SK-N-SH (cell line): Measurements from ENCODE around the gene INPP5A. TPM values are rescaled to one million over a fixed set of nuclear protein-coding genes. Genes with fewer than 3 reads are reported as not detected.

Source experiments
- CTCF ChIA-PET: fragments of 300-600, 350-600 bp; formaldehyde crosslinking; extraction: SDS; loops from one replicate; lab custom pipeline; 2021; lab: Yijun Ruan, JAX
- POLR2A ChIA-PET: fragments of 350-600 bp; sonication (Branson Sonifier 250); formaldehyde crosslinking; extraction: SDS; loops from one replicate; lab custom pipeline; 2020; ENCODE audit warnings: antibody characterized with exemption, inconsistent platforms; lab: Yijun Ruan, JAX
- DNase-seq: peaks from one replicate; pipeline ENCODE4 v3.0.0; 2012
- H2AFZ ChIP-seq: fragments of 200-600 bp; sonication (generic); 2 replicates; pipeline ENCODE4 v1.8.1; 2016; ENCODE audit warnings: antibody characterized with exemption, mild to moderate bottlenecking, low read depth
- H3F3A ChIP-seq: fragments of 200-600 bp; sonication (generic); replicated peaks from 2 replicates; pipeline ENCODE3; 2016; ENCODE audit warnings: antibody characterized with exemption, mild to moderate bottlenecking; ENCODE audit not compliant: insufficient read depth
- H3K27ac ChIP-seq, 2 experiments: fragments of 200-500 bp in 1 of 2; fragments of 200-600 bp in 1 of 2; sonication (Bioruptor generic) in 1 of 2; sonication (generic), shearing (Covaris generic) in 1 of 2; 2 replicates each; pipeline versions ENCODE4 v1.5.1 to v1.6.1; 2014 to 2016; ENCODE audit warnings: low read depth in 2 of 2, inconsistent platforms in 1 of 2, low read length in 1 of 2, mild to moderate bottlenecking in 1 of 2, mixed read lengths in 1 of 2
- H3K27me3 ChIP-seq: fragments of 200-600 bp; sonication (generic), shearing (Covaris generic); 2 replicates; pipeline ENCODE4 v1.6.1; 2016; ENCODE audit warnings: mixed run types; ENCODE audit not compliant: insufficient read depth
- H3K36me3 ChIP-seq, 2 experiments: fragments of 200-500 bp in 1 of 2; fragments of 200-600 bp in 1 of 2; sonication (Bioruptor generic) in 1 of 2; sonication (generic) in 1 of 2; replicated peaks in 1 of 2; 2 replicates each; pipeline versions ENCODE3 to v1.5.1; 2014 to 2016; ENCODE audit warnings: low read length in 1 of 2, mild to moderate bottlenecking in 1 of 2; ENCODE audit not compliant: insufficient read depth in 2 of 2, control insufficient read depth in 1 of 2
- H3K4me1 ChIP-seq, 2 experiments: fragments of 200-500 bp in 1 of 2; fragments of 200-600 bp in 1 of 2; sonication (Bioruptor generic) in 1 of 2; sonication (generic), shearing (Covaris generic) in 1 of 2; 2 replicates each; pipeline versions ENCODE4 v1.5.1 to v1.6.1; 2014 to 2016; ENCODE audit warnings: low read depth in 1 of 2, low read length in 1 of 2, mixed run types in 1 of 2; ENCODE audit not compliant: insufficient read depth in 2 of 2, control insufficient read depth in 1 of 2
- H3K4me2 ChIP-seq: fragments of 200-600 bp; sonication (generic), shearing (Covaris generic); 2 replicates; pipeline ENCODE4 v1.6.1; 2017; ENCODE audit warnings: mixed run types
- H3K4me3 ChIP-seq, 2 experiments: fragments of 200-500 bp in 1 of 2; fragments of 200-600 bp in 1 of 2; sonication (Bioruptor generic) in 1 of 2; sonication (generic), shearing (Covaris generic) in 1 of 2; 2 replicates each; pipeline versions ENCODE4 v1.5.1 to v1.8.1; 2014 to 2016; ENCODE audit warnings: low read depth in 2 of 2, inconsistent platforms in 1 of 2, low read length in 1 of 2, mild to moderate bottlenecking in 1 of 2, mixed read lengths in 1 of 2, moderate library complexity in 1 of 2
- H3K79me2 ChIP-seq: fragments of 200-600 bp; sonication (generic); 2 replicates; pipeline ENCODE4 v1.8.1; 2017; ENCODE audit warnings: mild to moderate bottlenecking; ENCODE audit not compliant: insufficient read depth
- H3K9ac ChIP-seq: fragments of 200-600 bp; sonication (generic); 2 replicates; pipeline ENCODE4 v1.6.1; 2017; ENCODE audit warnings: mixed run types
- H3K9me2 ChIP-seq: fragments of 200-600 bp; sonication (generic); 2 replicates; pipeline ENCODE4 v1.6.1; 2017; ENCODE audit warnings: mixed run types
- H3K9me3 ChIP-seq: fragments of 200-600 bp; sonication (generic); 2 replicates; pipeline ENCODE4 v1.6.1; 2017; ENCODE audit warnings: mixed run types, mild to moderate bottlenecking, moderate library complexity
- H4K20me1 ChIP-seq: fragments of 200-600 bp; sonication (generic); 2 replicates; pipeline ENCODE4 v1.6.1; 2017; ENCODE audit warnings: mild to moderate bottlenecking, mixed run types; ENCODE audit not compliant: insufficient read depth
- CHD2 ChIP-seq: fragments of 150-350 bp; IDR thresholded peaks from 2 replicates; pipeline ENCODE4 v1.6.1; 2018; ENCODE audit warnings: low read length; ENCODE audit not compliant: partially characterized antibody
- ELF1 ChIP-seq: IDR thresholded peaks from 2 replicates; pipeline ENCODE4 v1.4.0; 2012
- EP300 ChIP-seq, 2 experiments: IDR thresholded peaks; 2 replicates each; pipeline versions ENCODE4 v1.4.0 to v1.6.1; 2012; ENCODE audit warnings: borderline replicate concordance in 1 of 2, low read depth in 1 of 2, low read length in 1 of 2
- EZH2phosphoT487 ChIP-seq: fragments of 200-600 bp; sonication (generic); IDR thresholded peaks from 2 replicates; pipeline ENCODE4 v1.6.1; 2017; ENCODE audit warnings: low read depth, mixed run types, mild to moderate bottlenecking, antibody characterized with exemption, moderate library complexity, borderline replicate concordance
- FOSL2 ChIP-seq: IDR thresholded peaks from 2 replicates; pipeline ENCODE4 v1.4.0; 2012; ENCODE audit warnings: low read depth, mild to moderate bottlenecking, moderate library complexity, borderline replicate concordance
- JUND ChIP-seq: IDR thresholded peaks from 2 replicates; pipeline ENCODE4 v1.4.0; 2012
- NFIC ChIP-seq: IDR thresholded peaks from 2 replicates; pipeline ENCODE4 v1.4.0; 2012; ENCODE audit warnings: borderline replicate concordance
- NRF1 ChIP-seq: IDR thresholded peaks from 2 replicates; pipeline ENCODE4 v1.6.1; 2012; ENCODE audit warnings: low read depth, mild to moderate bottlenecking, low read length
- RFX5 ChIP-seq: IDR thresholded peaks from 2 replicates; pipeline ENCODE4 v1.6.1; 2012; ENCODE audit warnings: mild to moderate bottlenecking, improper control_type of control experiment, low read length
- RXRA ChIP-seq: IDR thresholded peaks from 2 replicates; pipeline ENCODE4 v1.4.0; 2012; ENCODE audit warnings: low read depth, mild to moderate bottlenecking, borderline replicate concordance
- TAF1 ChIP-seq: IDR thresholded peaks from 2 replicates; pipeline ENCODE4 v1.6.1; 2012; ENCODE audit warnings: low read depth, mild to moderate bottlenecking, low read length, moderate library complexity, borderline replicate concordance
- TCF12 ChIP-seq: IDR thresholded peaks from 2 replicates; pipeline ENCODE4 v1.4.0; 2012
- TEAD4 ChIP-seq: IDR thresholded peaks from 2 replicates; pipeline ENCODE4 v1.4.0; 2012; ENCODE audit warnings: mild to moderate bottlenecking, borderline replicate concordance; ENCODE audit not compliant: insufficient read depth
- USF1 ChIP-seq: IDR thresholded peaks from 2 replicates; pipeline ENCODE4 v1.4.0; 2012; ENCODE audit warnings: low read depth, borderline replicate concordance
- USF2 ChIP-seq: fragments of 150-350 bp; IDR thresholded peaks from 2 replicates; pipeline ENCODE4 v1.6.1; 2017; ENCODE audit warnings: antibody characterized with exemption, low read length, low read depth, borderline replicate concordance
- ZBTB33 ChIP-seq: IDR thresholded peaks from 2 replicates; pipeline ENCODE4 v1.4.0; 2012; ENCODE audit warnings: low read depth, borderline replicate concordance
- whole genome bisulfite sequencing: methylation state at CpG from one replicate; pipeline ENCODE4 v1.1.6; 2017; ENCODE audit warnings: low lambda C conversion rate; 5-methylcytosine and 5-hydroxymethylcytosine counted together
- polyA plus RNA-seq, 3 experiments: library from polyadenylated mRNA; depleted of rRNA; stranded (reverse); fragments of >200 nt; gene quantifications; 2 replicates each; pipeline ENCODE4 v1.2.3, GENCODE V29; 2012
- TF ChIP-seq, protein P1 (sequence below): IDR thresholded peaks from 2 replicates; pipeline ENCODE4 v1.4.0; 2012; ENCODE audit warnings: low read depth
- TF ChIP-seq, protein P2 (sequence below): fragments of 150-350 bp; IDR thresholded peaks from 2 replicates; pipeline ENCODE4 v1.6.1; 2016; ENCODE audit warnings: mild to moderate bottlenecking, low read depth, low read length

INPP5A gene
- polyA plus RNA-seq, 1 of the 3 experiments (the other 2 are of a cell fraction), result 12.0 TPM

DNA sequence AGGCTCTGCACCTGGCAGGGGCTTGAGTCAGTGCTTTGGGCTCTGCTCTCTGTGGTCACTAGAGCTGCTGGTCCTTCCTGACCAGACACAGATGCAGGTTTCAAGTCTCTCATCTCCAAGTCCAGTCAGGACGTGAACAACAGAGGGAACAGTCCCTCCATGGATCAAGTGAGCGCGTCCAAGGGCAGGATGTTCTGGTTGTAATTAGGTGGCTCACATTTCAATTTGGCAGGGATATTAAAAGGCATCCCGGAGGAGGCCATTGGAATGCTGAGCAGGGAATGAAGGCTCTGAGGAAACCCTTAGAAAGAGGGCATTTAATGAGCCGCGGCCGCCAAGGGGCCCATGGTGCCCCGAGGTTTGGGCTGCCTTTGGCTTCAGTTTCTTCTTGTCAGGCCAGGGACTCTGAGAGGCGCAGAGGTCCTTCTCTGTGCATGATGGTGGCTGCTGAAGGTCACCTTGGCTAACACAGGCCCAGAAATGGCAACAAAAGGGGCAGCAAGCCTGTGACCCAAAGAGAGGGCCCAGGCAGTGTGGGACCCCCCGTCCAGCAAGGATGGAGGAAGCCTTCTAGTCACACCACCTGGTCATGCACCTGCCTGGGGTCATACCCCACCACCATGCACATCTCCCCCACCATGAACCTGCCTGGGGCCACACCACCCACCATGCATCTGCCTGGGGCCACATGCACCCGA, 30.7 kb upstream of the INPP5A start:
- POLR2A ChIA-PET, result no interaction called here
- Histone ChIP-seq H3K9me3 (no peaks in the 10 kb centered on the region), H3K27me3 (no peaks in the 10 kb centered on the region), H3K4me3 (no peak overlapping the region), H3K4me1 (peaks cover 0 to 6% of the 10 kb centered on the region in 2 experiments; a peak in 1 of 4 replicates), H3K27ac (no peak overlapping the region), H4K20me1 (no peaks in the 10 kb centered on the region), H3K9me2 (no peaks in the 10 kb centered on the region), H3F3A (no peaks in the 10 kb centered on the region), H3K9ac (no peak overlapping the region), H3K4me2 (no peak overlapping the region; the same call in 1 of the 2 replicates), H3K36me3 (no peaks in the 10 kb centered on the region), H2AFZ (no peak overlapping the region), H3K79me2 (no peaks in the 10 kb centered on the region)
- TF ChIP-seq EP300 (IDR thresholded peaks at IDR 0.05; ENCODE audit: borderline replicate concordance in 1 of 2, low read depth in 1 of 2, low read length in 1 of 2) (no peak), TEAD4 (no peak), FOSL2 (no peak), NFIC (peak; percentile 64), NRF1 (no peak), TAF1 (no peak), RFX5 (no peak), USF2 (no peak), RXRA (no peak), TCF12 (peak; percentile 57; the same call in 1 of the 2 replicates), CHD2 (no peak), JUND (no peak), EZH2phosphoT487 (no peak), ELF1 (no peak), USF1 (no peak)
- TF ChIP-seq, protein P1, sequence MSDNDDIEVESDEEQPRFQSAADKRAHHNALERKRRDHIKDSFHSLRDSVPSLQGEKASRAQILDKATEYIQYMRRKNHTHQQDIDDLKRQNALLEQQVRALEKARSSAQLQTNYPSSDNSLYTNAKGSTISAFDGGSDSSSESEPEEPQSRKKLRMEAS, result no peak
- WGBS, result 73% methylated on average over 10 of the region's 11 CpGs
- CTCF ChIA-PET, result no interaction called here
- DNase-seq, result no peak

DNA sequence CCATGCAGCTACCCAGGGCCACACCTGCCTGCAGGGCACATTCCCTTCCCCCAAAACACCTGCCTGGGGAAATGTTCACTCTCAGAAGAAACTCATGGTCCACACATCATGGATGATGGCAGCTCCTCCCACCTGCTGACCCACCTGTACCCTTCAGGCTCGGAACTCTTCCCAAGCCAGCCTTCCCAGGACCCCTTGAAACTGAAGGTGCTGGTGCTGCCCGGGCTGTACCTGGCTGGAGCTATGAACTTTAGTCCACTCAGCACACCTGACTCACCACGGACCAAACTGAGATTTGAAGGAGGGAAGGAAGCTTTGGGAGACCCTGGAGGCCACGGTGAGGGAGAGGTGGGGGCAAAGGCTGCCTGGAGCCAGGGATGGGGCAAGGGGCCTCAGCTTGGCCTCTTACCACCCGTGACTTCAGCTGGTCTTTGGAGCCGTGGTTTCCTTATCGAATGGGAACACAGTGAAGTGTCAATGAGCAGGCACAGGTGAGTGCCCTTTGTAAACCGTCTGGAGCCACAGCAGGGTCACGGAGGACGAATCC, 30.1 kb upstream of the INPP5A start:
- no peaks in the 10 kb centered on the region for H3K9me3 ChIP-seq
- H3K79me2 ChIP-seq, result no peaks in the 10 kb centered on the region
- no peak overlapping the region for H3K27ac ChIP-seq
- H2AFZ ChIP-seq, result no peak overlapping the region
- DNase-seq, result peak; percentile 4
- H3K4me3 ChIP-seq, result no peak overlapping the region
- WGBS, result 74% methylated on average over 8 of the region's 10 CpGs
- no peaks in the 10 kb centered on the region for H3K27me3 ChIP-seq
- CTCF ChIA-PET, result no interaction called here
- no peaks in the 10 kb centered on the region for H4K20me1 ChIP-seq
- no peak overlapping the region for H3K9ac ChIP-seq
- peaks cover 0 to 6% of the 10 kb centered on the region in 2 experiments; a peak in 1 of 4 replicates for H3K4me1 ChIP-seq
- H3K36me3 ChIP-seq, result no peaks in the 10 kb centered on the region
- TF ChIP-seq, protein P2, sequence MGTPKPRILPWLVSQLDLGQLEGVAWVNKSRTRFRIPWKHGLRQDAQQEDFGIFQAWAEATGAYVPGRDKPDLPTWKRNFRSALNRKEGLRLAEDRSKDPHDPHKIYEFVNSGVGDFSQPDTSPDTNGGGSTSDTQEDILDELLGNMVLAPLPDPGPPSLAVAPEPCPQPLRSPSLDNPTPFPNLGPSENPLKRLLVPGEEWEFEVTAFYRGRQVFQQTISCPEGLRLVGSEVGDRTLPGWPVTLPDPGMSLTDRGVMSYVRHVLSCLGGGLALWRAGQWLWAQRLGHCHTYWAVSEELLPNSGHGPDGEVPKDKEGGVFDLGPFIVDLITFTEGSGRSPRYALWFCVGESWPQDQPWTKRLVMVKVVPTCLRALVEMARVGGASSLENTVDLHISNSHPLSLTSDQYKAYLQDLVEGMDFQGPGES, result no peak
- TF ChIP-seq USF1, result no peak
- TF ChIP-seq, protein P1, result no peak
- no peak for TF ChIP-seq FOSL2
- TF ChIP-seq ZBTB33, result no peak
- TF ChIP-seq TCF12, result no peak
- no peak for TF ChIP-seq NRF1
- no peak for TF ChIP-seq TEAD4
- TF ChIP-seq CHD2, result no peak
- TF ChIP-seq, all 33 proteins: peak for 0
- Histone ChIP-seq H3K4me2 (no peak overlapping the region), H3F3A (no peaks in the 10 kb centered on the region), H3K9me2 (no peaks in the 10 kb centered on the region)
- POLR2A ChIA-PET, result no interaction called here
